ENCODE data around the gene SRGAP3. TPM values are rescaled to one million over a fixed set of nuclear protein-coding genes. Genes with fewer than 3 reads are reported as not detected.

SRGAP3 gene
- total RNA-seq, 1 experiment from 2014 or later: 0.69 TPM

- Histone ChIP-seq H3K4me1 (ENCODE audit: insufficient read depth, low read length, poor library complexity, severe bottlenecking) (no peaks in the 10 kb centered on the region), H3K9me3 (ENCODE audit: low read depth, low read length, poor library complexity, severe bottlenecking) (no peaks in the 10 kb centered on the region), H3K27me3 (replicated peaks; ENCODE audit: insufficient read depth, low read depth, low read length, poor library complexity) (peaks cover 42% of the 10 kb centered on the region), H3K4me3 (ENCODE audit: low read depth, low read length, poor library complexity, severe bottlenecking) (no peak overlapping the region), H3K36me3 (ENCODE audit: insufficient read depth, low read length, poor library complexity, severe bottlenecking) (no peaks in the 10 kb centered on the region), H3K27ac (ENCODE audit: low read depth, low read length, poor library complexity, severe bottlenecking) (no peak overlapping the region)
- no peak for TF ChIP-seq CTCF (conservative IDR thresholded peaks at IDR 0.05; ENCODE audit: low read depth, low read length)
- no peak for TF ChIP-seq EZH2 (IDR thresholded peaks at IDR 0.05; ENCODE audit: borderline replicate concordance, low read depth, low read length, poor library complexity, severe bottlenecking)
- CTCF ChIA-PET: no interaction called here
- intact Hi-C loops (cut with micrococcal nuclease; ENCODE audit: unreplicated experiment): no loop called here
- BruUV-seq (replicated peaks): no TSS peak
- DNase-seq (ENCODE audit: low spot score): no peak
- POLR2A ChIA-PET (ENCODE audit: low non-redundant PET): no interaction called here
These were observed 266.4 kb downstream of the SRGAP3 start for GRCh38 chr3:8983026-8983425.

- Histone ChIP-seq H3K4me1 (ENCODE audit: insufficient read depth, low read length, poor library complexity, severe bottlenecking) (no peaks in the 10 kb centered on the region), H3K27ac (ENCODE audit: low read depth, low read length, poor library complexity, severe bottlenecking) (no peak overlapping the region), H3K36me3 (ENCODE audit: insufficient read depth, low read length, poor library complexity, severe bottlenecking) (no peaks in the 10 kb centered on the region), H3K27me3 (replicated peaks; ENCODE audit: insufficient read depth, low read depth, low read length, poor library complexity) (peaks cover 47% of the 10 kb centered on the region), H3K4me3 (ENCODE audit: low read depth, low read length, poor library complexity, severe bottlenecking) (no peak overlapping the region), H3K9me3 (ENCODE audit: low read depth, low read length, poor library complexity, severe bottlenecking) (no peaks in the 10 kb centered on the region)
- intact Hi-C loops (cut with micrococcal nuclease; ENCODE audit: unreplicated experiment): no loop called here
- DNase-seq (ENCODE audit: low spot score): no peak
- POLR2A ChIA-PET (ENCODE audit: low non-redundant PET): no interaction called here
- BruUV-seq (replicated peaks): no TSS peak
- CTCF ChIA-PET: no interaction called here
- TF ChIP-seq CTCF (conservative IDR thresholded peaks at IDR 0.05; ENCODE audit: low read depth, low read length): no peak
- TF ChIP-seq EZH2 (IDR thresholded peaks at IDR 0.05; ENCODE audit: borderline replicate concordance, low read depth, low read length, poor library complexity, severe bottlenecking): no peak
These were observed 266.9 kb downstream of the SRGAP3 start for GRCh38 chr3:8982509-8982908.

- ChIA-PET CTCF (no interaction called here), POLR2A (ENCODE audit: low non-redundant PET) (no interaction called here)
These were observed 267.7 kb downstream of the SRGAP3 start for GRCh38 chr3:8981700-8982099.

More at GRCh38 chr3:8981700-8982099, 267.7 kb downstream of the SRGAP3 start:
- DNase-seq (ENCODE audit: low spot score): no peak
- TF ChIP-seq EZH2 (IDR thresholded peaks at IDR 0.05; ENCODE audit: borderline replicate concordance, low read depth, low read length, poor library complexity, severe bottlenecking): no peak
- TF ChIP-seq CTCF (conservative IDR thresholded peaks at IDR 0.05; ENCODE audit: low read depth, low read length): no peak
- Histone ChIP-seq H3K4me1 (ENCODE audit: insufficient read depth, low read length, poor library complexity, severe bottlenecking) (no peaks in the 10 kb centered on the region), H3K27ac (ENCODE audit: low read depth, low read length, poor library complexity, severe bottlenecking) (no peak overlapping the region), H3K36me3 (ENCODE audit: insufficient read depth, low read length, poor library complexity, severe bottlenecking) (no peaks in the 10 kb centered on the region), H3K9me3 (ENCODE audit: low read depth, low read length, poor library complexity, severe bottlenecking) (no peaks in the 10 kb centered on the region), H3K27me3 (replicated peaks; ENCODE audit: insufficient read depth, low read depth, low read length, poor library complexity) (peaks cover 47% of the 10 kb centered on the region), H3K4me3 (ENCODE audit: low read depth, low read length, poor library complexity, severe bottlenecking) (no peak overlapping the region)
- intact Hi-C loops (cut with micrococcal nuclease; ENCODE audit: unreplicated experiment): no loop called here
- BruUV-seq (replicated peaks): no TSS peak

All from A673 (cell line).